HEK293 (cell line): ENCODE data around the gene KCNJ6.

Experiments
- CTCF ChIA-PET: fragments of 350-600 bp; formaldehyde crosslinking; extraction: SDS; loops from one replicate; lab custom pipeline; 2021; ENCODE audit warnings: antibody characterized with exemption; lab: Yijun Ruan, JAX
- POLR2A ChIA-PET: fragments of 300-600 bp; formaldehyde crosslinking; extraction: SDS; loops from one replicate; lab custom pipeline; 2020; ENCODE audit warnings: antibody characterized with exemption, inconsistent platforms; lab: Yijun Ruan, JAX
- H3K27ac ChIP-seq: fragments of 200-500 bp; sonication (Bioruptor generic); 2 replicates; pipeline ENCODE4 v1.5.1; 2014; ENCODE audit warnings: low read depth, low read length, control low read depth, inconsistent platforms; ENCODE audit errors: extremely low read depth
- H3K36me3 ChIP-seq, 2 experiments: fragments of 200-500 bp in 1 of 2; sonication (Bioruptor generic) in 1 of 2; 1 replicate in 1 of 2; 2 replicates in 1 of 2; pipeline ENCODE4 v1.5.1; 2014 to 2017; ENCODE audit warnings: inconsistent platforms in 2 of 2, low read length in 2 of 2; ENCODE audit not compliant: control insufficient read depth in 2 of 2, insufficient read depth in 1 of 2
- H3K4me1 ChIP-seq: fragments of 200-500 bp; sonication (Bioruptor generic); 2 replicates; pipeline ENCODE4 v1.5.1; 2014; ENCODE audit warnings: mild to moderate bottlenecking, low read length, inconsistent platforms; ENCODE audit not compliant: control insufficient read depth, insufficient read depth
- H3K4me3 ChIP-seq: 2 replicates; pipeline ENCODE4 v1.5.1; 2011; ENCODE audit warnings: low read depth, mild to moderate bottlenecking, control low read depth, low read length, moderate library complexity
- H3K9me3 ChIP-seq: fragments of 200-500 bp; sonication (Bioruptor generic); 2 replicates; pipeline ENCODE4 v1.5.1; 2014; ENCODE audit warnings: low read depth, low read length, inconsistent platforms; ENCODE audit not compliant: control insufficient read depth, insufficient read depth
- CTCF ChIP-seq: fragments of 450-650 bp; formaldehyde crosslinking; IDR thresholded peaks from 2 replicates; pipeline ENCODE4 v1.5.1; 2016; ENCODE audit warnings: missing biosample characterization, missing genetic modification characterization
- MEIS1 ChIP-seq: sonication (generic); formaldehyde crosslinking; IDR thresholded peaks from 2 replicates; pipeline ENCODE4 v1.8.1; 2022; ENCODE audit warnings: missing genetic modification reagents, mild to moderate bottlenecking, borderline replicate concordance
- PRDM2 ChIP-seq: fragments of 450-650 bp; formaldehyde crosslinking; IDR thresholded peaks from 2 replicates; pipeline ENCODE4 v1.5.1; 2016; ENCODE audit warnings: missing biosample characterization, missing genetic modification characterization, borderline replicate concordance
- PRDM4 ChIP-seq: fragments of 450-650 bp; formaldehyde crosslinking; IDR thresholded peaks from 2 replicates; pipeline ENCODE4 v1.5.1; 2017; ENCODE audit warnings: missing biosample characterization, missing genetic modification characterization
- SCRT1 ChIP-seq: fragments of 450-650 bp; formaldehyde crosslinking; IDR thresholded peaks from 2 replicates; pipeline ENCODE4 v1.5.1; 2016; ENCODE audit warnings: missing biosample characterization, missing genetic modification characterization, borderline replicate concordance
- ZNF132 ChIP-seq: fragments of 450-650 bp; formaldehyde crosslinking; IDR thresholded peaks from 2 replicates; pipeline ENCODE4 v1.5.1; 2017; ENCODE audit warnings: missing biosample characterization, missing genetic modification characterization, borderline replicate concordance
- ZNF133 ChIP-seq: fragments of 450-650 bp; formaldehyde crosslinking; IDR thresholded peaks from 2 replicates; pipeline ENCODE4 v1.5.1; 2016; ENCODE audit warnings: missing biosample characterization, missing genetic modification characterization
- ZNF16 ChIP-seq: fragments of 450-650 bp; formaldehyde crosslinking; IDR thresholded peaks from 2 replicates; pipeline ENCODE4 v1.5.1; 2016; ENCODE audit warnings: low read depth, missing biosample characterization, missing genetic modification characterization
- ZNF214 ChIP-seq: fragments of 450-650 bp; formaldehyde crosslinking; IDR thresholded peaks from 2 replicates; pipeline ENCODE4 v1.5.1; 2017; ENCODE audit warnings: missing biosample characterization, mild to moderate bottlenecking, missing genetic modification characterization, borderline replicate concordance
- ZNF366 ChIP-seq: fragments of 450-650 bp; formaldehyde crosslinking; conservative IDR thresholded peaks from 2 replicates; pipeline ENCODE4 v1.5.1; 2016; ENCODE audit warnings: missing biosample characterization, missing genetic modification characterization
- ZNF48 ChIP-seq: fragments of 450-650 bp; formaldehyde crosslinking; IDR thresholded peaks from 2 replicates; pipeline ENCODE4 v1.5.1; 2016; ENCODE audit warnings: missing biosample characterization, missing genetic modification characterization
- ZNF530 ChIP-seq: fragments of 450-650 bp; formaldehyde crosslinking; IDR thresholded peaks from 2 replicates; pipeline ENCODE4 v1.5.1; 2016; ENCODE audit warnings: low read depth, missing biosample characterization, missing genetic modification characterization
- ZNF548 ChIP-seq: fragments of 450-650 bp; formaldehyde crosslinking; IDR thresholded peaks from 2 replicates; pipeline ENCODE4 v1.5.1; 2016; ENCODE audit warnings: missing biosample characterization, missing genetic modification characterization
- ZNF664 ChIP-seq: fragments of 450-650 bp; formaldehyde crosslinking; IDR thresholded peaks from 2 replicates; pipeline ENCODE4 v1.5.1; 2016; ENCODE audit warnings: missing biosample characterization, missing genetic modification characterization

The KCNJ6 gene

GRCh38 chr21:37783016-37783415 is 133.2 kb downstream of the KCNJ6 start:
- Histone ChIP-seq H3K9me3 (no peaks in the 10 kb centered on the region), H3K4me3 (no peak overlapping the region), H3K4me1 (no peaks in the 10 kb centered on the region), H3K27ac (no peak overlapping the region), H3K36me3 (no peaks in the 10 kb centered on the region)
- ChIA-PET CTCF (no interaction called here), POLR2A (no interaction called here)
- no peak for TF ChIP-seq ZNF664
- no peak for TF ChIP-seq ZNF133
- no peak for TF ChIP-seq ZNF16 (tag by site-specific recombination)
- TF ChIP-seq ZNF132 (tag by site-specific recombination): no peak
- TF ChIP-seq ZNF548 (tag by site-specific recombination): no peak
- TF ChIP-seq ZNF530 (tag by site-specific recombination): no peak

GRCh38 chr21:37780991-37781983 is 135.0 kb downstream of the KCNJ6 start:
- ChIA-PET POLR2A (no interaction called here), CTCF (no interaction called here)
- TF ChIP-seq CTCF (tag by site-specific recombination): no peak
- no peak for TF ChIP-seq PRDM2 (tag by site-specific recombination)
- TF ChIP-seq ZNF366 (tag by site-specific recombination): no peak
- TF ChIP-seq PRDM4: no peak
- TF ChIP-seq ZNF214: no peak
- no peak for TF ChIP-seq ZNF48
- TF ChIP-seq MEIS1 (CRISPR knock-in tag): no peak
- TF ChIP-seq SCRT1 (tag by site-specific recombination): no peak
- Histone ChIP-seq H3K36me3 (no peaks in the 10 kb centered on the region), H3K27ac (no peak overlapping the region), H3K4me1 (no peaks in the 10 kb centered on the region), H3K9me3 (no peaks in the 10 kb centered on the region), H3K4me3 (no peak overlapping the region)
